Stimulated activated CD4-positive, alpha-beta T cell treated with anti-CD3 and anti-CD28 coated beads, Interleukin-2, amount 100 ng/mL, for 4 hours (primary cell): ENCODE results near the gene M1AP.
"Not testable (repeated sequence)": the region's sequence is repeated elsewhere in the genome, so short reads cannot be mapped to it uniquely, and the experiment has no call there.

ENCODE experiments used
- DNase-seq: peaks from one replicate; pipeline ENCODE4 v3.0.0-alpha.2; 2020; ENCODE audit warnings: low read depth

Gene M1AP

DNA sequence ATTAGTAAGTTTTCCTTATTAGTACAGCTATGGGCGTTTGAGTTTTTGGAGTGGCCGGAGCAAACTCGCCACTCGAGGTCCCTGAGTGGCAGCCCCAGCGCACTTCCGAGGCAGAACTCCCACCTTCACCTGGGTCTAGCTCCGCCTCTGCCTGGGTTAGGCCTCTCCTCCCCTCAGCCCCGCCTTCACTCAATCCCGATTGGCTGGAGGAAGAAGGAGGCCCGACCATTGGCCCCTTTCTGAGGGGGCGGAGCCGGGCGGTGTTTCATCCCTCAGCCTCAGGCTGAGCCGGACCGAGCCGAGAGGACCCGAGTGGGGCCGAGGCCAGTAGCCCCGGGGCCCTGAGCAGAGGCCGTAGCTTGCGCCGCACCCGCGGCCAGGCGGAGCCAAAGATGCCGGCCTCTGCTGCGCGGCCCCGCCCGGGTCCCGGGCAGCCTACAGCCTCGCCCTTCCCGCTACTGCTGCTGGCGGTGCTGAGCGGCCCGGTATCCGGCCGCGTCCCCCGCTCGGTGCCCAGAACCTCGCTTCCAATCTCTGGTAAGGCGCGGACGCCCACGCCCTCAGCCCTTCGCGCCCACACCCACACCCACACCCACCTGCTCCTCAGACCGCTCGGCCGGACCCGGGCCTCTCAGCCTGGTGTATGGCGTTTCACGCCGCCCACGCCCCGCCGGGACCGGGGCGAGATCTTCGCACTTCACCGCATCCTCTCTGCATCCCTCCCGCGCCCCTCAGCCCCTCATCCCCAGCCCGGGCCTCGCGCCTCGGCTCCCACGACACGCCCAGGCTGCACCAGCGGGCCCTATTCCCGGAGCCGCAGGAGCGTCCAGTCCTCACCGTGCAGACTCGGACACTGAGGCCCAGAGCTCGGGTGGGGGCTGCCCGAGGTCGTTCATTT is 6.1 kb upstream of the M1AP start, which contains the start of gene SEMA4F:
Gene SEMA4F (plus strand): TSS at position 263 of the 898 bp plus-strand sequence. CDS start 130 bp downstream, at position 393.
- peak; percentile 91 for DNase-seq

- no peak for DNase-seq
These were observed 5.5 kb upstream of the M1AP start for GRCh38 chr2:74653589-74653984.

GRCh38 chr2:74646834-74647482 is 1.2 kb downstream of the M1AP start:
- no peak for DNase-seq

DNA sequence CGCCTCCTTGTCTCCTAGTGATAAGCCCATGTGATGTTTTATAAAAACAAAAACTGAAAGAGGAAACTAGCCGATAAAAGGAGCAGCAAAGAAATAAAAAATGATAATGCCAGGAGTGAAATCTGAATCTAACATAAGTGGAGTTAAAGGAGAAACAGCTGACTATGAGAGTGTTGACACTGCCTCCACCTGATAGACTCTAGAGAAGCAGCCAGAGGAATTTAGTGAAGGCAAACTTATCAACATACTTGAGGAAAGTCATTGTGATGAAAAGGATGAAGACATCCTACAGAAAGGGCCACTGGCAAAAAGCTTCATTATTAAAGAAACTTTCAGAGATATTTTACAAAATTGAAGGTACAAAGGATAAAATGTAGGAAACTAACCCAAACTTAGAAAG is 1.9 kb downstream of the M1AP start:
- no peak for DNase-seq

DNA sequence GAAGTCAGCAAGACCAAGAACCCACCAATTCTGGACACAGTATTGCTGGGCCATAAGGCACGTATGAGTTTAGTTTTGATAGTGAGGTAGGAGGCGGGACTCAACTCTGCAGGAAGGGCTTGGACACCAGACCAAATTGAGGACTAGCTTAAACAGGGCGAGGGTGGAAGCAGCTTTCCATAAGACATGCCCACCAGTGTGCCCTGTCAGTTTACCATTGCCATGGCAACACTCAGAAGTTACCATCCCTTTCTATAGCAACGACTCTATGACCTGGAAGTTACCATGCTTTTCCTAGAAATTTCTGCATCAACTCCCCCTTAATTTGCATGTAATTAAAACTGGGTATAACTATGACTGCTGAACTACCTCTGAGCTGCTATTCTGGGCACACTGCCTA is 2.8 kb downstream of the M1AP start:
- DNase-seq: no peak

DNA sequence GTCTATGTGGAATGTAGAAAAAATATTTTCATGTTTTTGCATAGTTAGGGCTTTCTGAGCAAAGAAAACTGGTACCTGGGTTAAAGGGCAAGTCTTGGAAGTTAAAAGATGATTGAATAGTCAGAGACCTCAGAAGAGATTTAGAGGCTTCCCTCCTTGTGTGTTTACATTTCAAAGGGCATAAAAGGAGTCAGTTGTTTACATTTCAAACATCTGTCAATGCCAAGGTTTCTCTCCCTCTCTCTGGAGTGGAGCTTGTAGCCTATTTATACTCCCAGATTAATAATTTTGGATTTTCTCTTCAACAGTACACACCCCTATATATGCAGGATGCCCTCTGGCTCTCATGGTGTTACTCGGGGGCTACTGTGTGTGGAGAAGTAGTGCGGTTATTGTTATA is 8.6 kb downstream of the M1AP start:
- DNase-seq: no peak

GRCh38 chr2:74632939-74633312 is 15.2 kb downstream of the M1AP start:
- no peak for DNase-seq

DNA sequence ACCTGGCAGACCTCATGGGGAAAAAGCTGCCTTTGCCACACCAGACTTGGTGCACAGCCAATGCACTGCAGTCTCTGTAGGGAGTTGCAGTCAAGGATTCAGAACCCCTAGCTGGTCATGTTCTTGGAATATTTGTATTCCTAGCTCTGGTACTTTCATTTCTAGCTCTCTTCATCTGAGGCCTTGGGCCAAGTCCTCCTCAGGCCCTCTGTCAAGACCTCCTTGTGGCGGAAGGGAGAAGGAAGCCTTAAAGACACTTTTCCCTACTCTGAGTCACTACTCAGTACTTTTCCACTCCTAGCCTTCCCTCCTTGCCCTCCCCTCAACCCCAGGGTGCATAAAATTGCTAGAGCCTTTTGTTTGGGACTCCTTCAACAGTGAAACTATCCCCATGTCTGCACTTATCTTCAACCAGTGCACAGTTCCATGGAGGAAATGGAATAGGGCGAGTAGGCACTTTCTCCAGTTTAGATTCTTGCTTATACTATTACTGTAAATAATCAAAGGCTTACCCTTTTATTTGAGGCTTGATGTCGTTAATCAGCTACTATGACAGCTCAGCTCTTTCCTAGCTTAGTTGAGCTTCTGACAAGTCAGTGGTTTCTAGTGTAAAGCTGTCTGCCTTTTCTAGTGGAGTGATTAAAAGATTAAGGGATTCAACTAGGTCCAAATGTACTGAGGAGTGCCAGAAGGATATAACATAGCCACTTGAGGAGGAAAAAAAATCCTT is 15.8 kb downstream of the M1AP start:
- DNase-seq: no peak

- not testable (repeated sequence) for DNase-seq
These were observed 17.7 kb downstream of the M1AP start for GRCh38 chr2:74630454-74630853.

DNA sequence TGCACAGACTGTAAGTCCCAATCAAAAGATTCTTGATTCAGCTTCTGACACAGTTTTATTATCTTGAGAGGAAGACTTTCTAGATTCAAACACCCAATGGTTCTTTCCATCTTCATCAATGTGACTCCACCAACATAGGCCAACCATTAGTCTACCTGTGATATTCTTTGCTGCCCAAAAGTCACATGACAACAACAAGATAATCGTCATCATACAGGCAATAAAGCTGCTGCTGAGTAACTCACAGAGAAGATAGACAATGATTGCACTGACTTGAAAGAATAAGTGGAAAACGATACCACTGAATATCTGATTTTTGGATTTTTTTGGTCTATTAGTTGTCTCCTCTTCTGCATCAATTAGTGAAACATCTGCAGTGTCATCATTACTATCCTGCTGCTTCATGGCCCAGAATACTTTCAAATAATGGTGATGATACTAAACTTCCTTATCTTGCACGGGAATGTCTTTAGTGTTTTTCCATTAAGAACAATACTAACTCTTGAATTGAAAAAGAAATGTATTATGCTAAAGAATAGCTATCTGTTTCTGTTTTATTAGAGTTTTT is 19.5 kb downstream of the M1AP start:
- DNase-seq: no peak

GRCh38 chr2:74625658-74626425 is 22.3 kb downstream of the M1AP start:
- DNase-seq: no peak

DNA sequence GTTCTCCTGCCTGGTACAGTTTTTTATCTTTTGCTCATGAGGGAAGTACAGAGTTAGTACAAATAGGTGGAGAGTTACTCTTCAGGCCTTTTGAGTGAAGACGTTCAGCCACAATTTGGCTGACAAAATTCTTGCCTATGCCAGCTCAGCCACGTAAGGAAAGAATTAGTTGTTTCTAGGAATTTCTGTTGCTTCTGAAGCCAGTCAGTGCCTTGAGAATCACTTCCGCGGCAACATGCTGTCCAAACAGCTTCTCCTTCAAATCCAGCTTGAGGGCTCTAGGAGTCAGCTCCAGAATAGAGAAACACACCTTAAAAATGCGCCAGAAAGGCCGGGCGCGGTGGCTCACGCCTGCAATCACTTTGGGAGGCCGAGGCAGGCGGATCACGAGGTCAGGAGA is 27.5 kb downstream of the M1AP start:
- no peak for DNase-seq

DNA sequence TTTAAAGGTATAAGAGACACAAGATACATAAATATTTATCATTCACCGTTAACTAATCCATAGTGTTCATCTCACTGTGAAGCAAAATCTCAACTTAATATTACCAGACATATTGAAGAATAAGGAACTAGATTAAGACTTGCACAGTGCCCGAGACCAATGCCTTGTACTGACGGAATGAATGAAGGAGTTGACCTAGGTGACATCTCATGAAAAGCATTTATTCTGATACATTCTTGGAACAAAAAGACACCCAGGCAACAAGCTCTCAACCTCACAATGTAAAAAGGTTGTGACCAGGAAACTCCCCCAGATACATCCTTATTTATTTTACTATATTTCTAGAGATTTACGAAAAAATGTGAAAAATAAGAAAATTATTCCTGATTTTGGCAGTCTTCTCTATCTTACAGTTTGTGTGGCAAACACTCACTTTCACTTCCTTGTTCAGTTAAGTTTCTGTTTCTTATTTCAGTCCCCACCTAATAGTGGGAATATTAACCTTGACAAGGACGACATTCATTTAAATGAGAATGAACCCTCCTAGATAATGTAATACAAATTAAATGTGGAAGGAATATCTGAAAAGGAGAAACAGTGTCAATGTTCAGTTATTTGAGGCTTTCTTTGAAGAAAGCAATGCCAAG is 28.4 kb downstream of the M1AP start:
- DNase-seq: no peak

DNA sequence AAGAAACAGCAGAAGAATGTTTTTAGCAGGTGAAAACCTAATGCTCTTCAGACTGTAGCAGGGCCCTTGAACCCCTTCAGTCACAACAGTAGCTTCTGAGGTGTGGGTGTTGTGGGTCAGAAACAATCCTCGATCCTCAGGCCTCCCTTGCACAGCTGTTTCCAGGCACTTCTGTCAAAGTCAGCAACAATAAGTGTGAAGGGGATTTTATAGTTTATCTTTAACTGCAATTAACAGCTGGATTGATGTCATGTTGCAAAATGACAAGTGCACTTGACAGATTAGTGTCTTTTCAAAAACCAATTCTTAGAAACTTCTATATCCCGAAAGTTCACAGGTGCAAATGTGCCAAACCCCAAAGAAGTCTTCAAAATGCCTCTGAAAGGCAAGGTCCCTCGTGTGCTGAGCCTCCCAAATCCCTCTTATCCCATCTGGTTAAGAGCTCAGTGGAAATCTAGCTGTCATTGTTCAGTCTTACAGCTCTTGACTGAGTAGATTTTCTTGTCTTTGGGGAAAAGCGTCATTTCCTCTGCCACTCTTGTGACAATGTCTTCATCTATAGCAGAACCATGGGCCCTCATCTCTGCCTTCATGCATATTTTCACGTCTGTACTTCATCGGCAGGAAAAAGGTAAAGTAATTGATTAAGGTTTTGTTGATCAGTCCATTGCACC is 29.6 kb downstream of the M1AP start:
- no peak for DNase-seq

- DNase-seq: no peak
These were observed 31.0 kb downstream of the M1AP start for GRCh38 chr2:74617122-74617521.

- no peak for DNase-seq
These were observed 41.2 kb downstream of the M1AP start for GRCh38 chr2:74606927-74607326.

DNA sequence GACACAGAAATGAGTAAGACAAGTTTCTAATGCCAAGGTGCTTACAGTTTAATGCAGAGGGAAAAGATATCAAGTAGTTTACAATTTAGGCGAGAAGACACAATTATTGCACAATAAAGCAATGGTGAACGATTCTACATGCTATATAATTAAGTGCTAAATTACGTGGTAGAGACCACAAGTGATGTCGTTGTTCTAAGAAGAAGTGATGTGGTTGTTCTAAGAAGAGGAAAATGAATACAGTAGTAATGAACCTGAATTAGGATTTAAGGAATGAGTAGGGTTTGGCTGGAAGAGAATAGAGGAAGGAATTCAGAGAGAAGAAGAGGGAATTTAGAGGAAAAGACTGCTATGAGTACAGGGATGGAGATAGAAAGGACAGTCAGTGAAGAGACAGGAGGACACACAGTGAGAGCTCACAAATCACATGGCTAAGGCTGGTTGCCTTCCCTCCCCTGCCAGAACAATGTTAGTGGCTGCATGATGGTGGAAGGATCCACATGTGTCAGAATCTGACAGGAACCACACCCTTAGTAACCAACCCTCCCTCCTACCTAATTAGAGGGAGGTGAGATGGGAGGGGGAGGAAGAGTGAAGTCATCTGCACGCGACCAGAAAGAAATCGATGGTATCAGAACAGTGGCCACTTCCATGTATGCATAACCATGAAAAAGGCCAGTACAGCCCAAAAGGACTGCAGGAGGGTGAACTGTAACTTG is 44.7 kb downstream of the M1AP start:
- DNase-seq: no peak

DNA sequence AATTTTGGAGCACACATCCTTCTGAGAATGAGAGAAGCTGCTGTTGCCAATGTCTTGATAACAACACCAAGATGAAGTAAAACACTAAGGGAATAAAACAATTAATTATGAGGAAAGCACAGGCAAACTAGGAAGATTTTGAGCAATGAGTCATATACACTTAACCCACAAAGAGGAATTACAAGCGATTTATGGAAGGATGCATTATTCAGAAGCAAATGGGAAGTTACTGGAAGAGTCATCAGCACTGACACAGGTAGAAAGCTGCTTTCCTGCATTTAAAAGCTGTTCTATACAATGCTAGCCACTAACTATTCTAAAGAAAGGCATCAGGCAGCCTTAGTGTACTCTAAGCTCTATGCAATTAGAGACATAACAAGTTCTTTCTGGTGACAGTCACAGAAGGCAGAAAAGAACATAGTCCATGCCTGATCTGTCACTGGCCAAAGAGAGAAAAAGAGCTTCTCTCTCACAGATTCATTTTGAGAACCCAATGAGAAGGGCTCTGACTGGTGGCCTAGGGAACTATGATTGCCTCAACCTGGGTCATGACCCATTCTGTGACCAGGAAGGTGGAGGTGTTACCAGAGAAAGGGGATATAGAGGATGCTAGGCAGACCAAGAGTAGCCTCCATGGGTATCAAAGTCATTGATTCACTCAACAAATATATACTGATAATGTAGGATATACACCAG is 45.4 kb downstream of the M1AP start:
- DNase-seq: no peak

- DNase-seq: no peak
These were observed 48.5 kb downstream of the M1AP start for GRCh38 chr2:74599676-74600075.
